HepG2 (cell line): ENCODE measurements around the gene BTAF1. TPM values are rescaled to one million over a fixed set of nuclear protein-coding genes. Genes with fewer than 3 reads are reported as not detected.

Experiments
- ATAC-seq: fragments of 200-7000 bp; cut with Tn5 transposase; 3 replicates; pipeline ENCODE4 v1.9.1; 2020; ENCODE audit warnings: mild to moderate bottlenecking, moderate library complexity
- BruUV-seq: library from RNA; stranded (reverse); fragments of 400-500 nt; replicated peaks from 2 replicates; lab custom pipeline; 2021; lab: Mats Ljungman, UMichigan
- CTCF ChIA-PET: fragments of 300-600 bp; formaldehyde crosslinking; extraction: SDS; loops from one replicate; lab custom pipeline; 2021; ENCODE audit warnings: low total read pairs, inconsistent platforms, low intra/inter-chr PET ratio; lab: Yijun Ruan, JAX
- POLR2A ChIA-PET: fragments of 350-600 bp; sonication (Branson Sonifier 250); formaldehyde crosslinking; loops from one replicate; lab custom pipeline; 2020; ENCODE audit warnings: antibody characterized with exemption, inconsistent platforms; lab: Yijun Ruan, JAX
- DNase-seq: peaks from one replicate; pipeline ENCODE4 v3.0.0-alpha.2; 2015; ENCODE audit warnings: low spot score
- FAIRE-seq: peaks from 3 replicates; lab custom pipeline; 2011; peaks lifted over from hg19 to GRCh38; lab: Jason Lieb, UNC
- H2AFZ ChIP-seq: one replicate; pipeline ENCODE4 v1.6.1; 2011; ENCODE audit warnings: low read length, inconsistent platforms
- H3K27ac ChIP-seq: fragments of 300-600 bp; 3 replicates; pipeline ENCODE4 v1.8.0; 2011; ENCODE audit warnings: mixed run types, mild to moderate bottlenecking, mixed read lengths, low read length, inconsistent platforms; ENCODE audit not compliant: insufficient read depth; ENCODE audit errors: extremely low read length
- H3K27me3 ChIP-seq, 2 experiments: fragments of 200-600 bp in 1 of 2; 2 replicates in 1 of 2; 3 replicates in 1 of 2; pipeline versions ENCODE4 v1.6.0 to v1.8.0; 2011; ENCODE audit warnings: low read length in 2 of 2, mild to moderate bottlenecking in 2 of 2, moderate library complexity in 2 of 2, inconsistent platforms in 1 of 2; ENCODE audit not compliant: insufficient read depth in 2 of 2, control insufficient read depth in 1 of 2
- H3K36me3 ChIP-seq, 2 experiments: fragments of 200-600 bp in 1 of 2; replicated peaks in 1 of 2; 2 replicates in 1 of 2; 3 replicates in 1 of 2; pipeline versions ENCODE4 v1.5.1 to v1.8.0; 2011; ENCODE audit warnings: low read length in 2 of 2, inconsistent platforms in 1 of 2; ENCODE audit not compliant: insufficient read depth in 2 of 2, control insufficient read depth in 1 of 2
- H3K4me1 ChIP-seq: 2 replicates; pipeline ENCODE4 v1.5.1; 2012; ENCODE audit warnings: low read length, inconsistent platforms; ENCODE audit not compliant: insufficient read depth
- H3K4me2 ChIP-seq: 2 replicates; pipeline ENCODE4 v1.6.0; 2011; ENCODE audit warnings: low read depth, low read length, inconsistent platforms
- H3K4me3 ChIP-seq, 3 experiments: fragments of 200-600 bp in 1 of 3; sonication (generic), shearing (Covaris generic) in 1 of 3; replicated peaks in 1 of 3; 2 replicates each; pipeline ENCODE4 v1.5.1; 2011 to 2016; ENCODE audit warnings: low read length in 3 of 3, inconsistent platforms in 2 of 3, low read depth in 2 of 3, mild to moderate bottlenecking in 2 of 3, control low read depth in 1 of 3, mixed read lengths in 1 of 3; ENCODE audit not compliant: insufficient read depth in 1 of 3
- H3K79me2 ChIP-seq: one replicate; pipeline ENCODE4 v1.6.1; 2011; ENCODE audit warnings: low read length, inconsistent platforms; ENCODE audit not compliant: insufficient read depth
- H3K9ac ChIP-seq: 2 replicates; pipeline ENCODE4 v1.6.0; 2011; ENCODE audit warnings: mild to moderate bottlenecking, low read depth, low read length, inconsistent platforms; ENCODE audit not compliant: insufficient read depth
- H3K9me3 ChIP-seq: 2 replicates; pipeline ENCODE4 v1.5.1; 2012; ENCODE audit warnings: mild to moderate bottlenecking, low read length
- H4K20me1 ChIP-seq: 2 replicates; pipeline ENCODE4 v1.6.0; 2011; ENCODE audit warnings: inconsistent platforms, mild to moderate bottlenecking, low read length, moderate library complexity; ENCODE audit not compliant: insufficient read depth
- AGO2 ChIP-seq: fragments of 200-400 bp; formaldehyde crosslinking; optimal IDR thresholded peaks from 2 replicates; pipeline ENCODE3; 2017; ENCODE audit warnings: mild to moderate bottlenecking, low read depth, low read length, moderate library complexity
- KLF12 ChIP-seq: sonication (generic); formaldehyde crosslinking; IDR thresholded peaks from 2 replicates; pipeline ENCODE4 v1.4.0; 2020; ENCODE audit warnings: missing genetic modification reagents, borderline replicate concordance
- NR1H2 ChIP-seq: sonication (generic); formaldehyde crosslinking; IDR thresholded peaks from 2 replicates; pipeline ENCODE4 v1.8.1; 2022; ENCODE audit warnings: low read depth, missing genetic modification reagents, borderline replicate concordance
- PAF1 ChIP-seq: IDR thresholded peaks from 2 replicates; pipeline ENCODE4 v1.6.1; 2016; ENCODE audit warnings: missing genetic modification reagents, missing compliant biosample characterization
- PLRG1 ChIP-seq: fragments of 450-650 bp; conservative IDR thresholded peaks from 2 replicates; pipeline ENCODE4 v1.6.1; 2016
- PRMT3 ChIP-seq: sonication (generic); formaldehyde crosslinking; IDR thresholded peaks from 2 replicates; pipeline ENCODE4 v1.8.1; 2022; ENCODE audit warnings: low read depth, mild to moderate bottlenecking, moderate library complexity, missing genetic modification reagents, borderline replicate concordance
- TCF12 ChIP-seq, 2 experiments: fragments of 450-650 bp in 1 of 2; sonication (generic) in 1 of 2; formaldehyde crosslinking in 1 of 2; IDR thresholded peaks; 2 replicates each; pipeline versions ENCODE4 v1.6.1 to v1.8.0; 2017 to 2022; ENCODE audit warnings: antibody characterized with exemption in 1 of 2, mild to moderate bottlenecking in 1 of 2, missing genetic modification reagents in 1 of 2, moderate library complexity in 1 of 2
- ZIK1 ChIP-seq: sonication (generic); formaldehyde crosslinking; IDR thresholded peaks from 2 replicates; pipeline ENCODE4 v1.5.0; 2020; ENCODE audit warnings: mild to moderate bottlenecking, low read depth, missing genetic modification reagents, borderline replicate concordance
- ZNF256 ChIP-seq: sonication (generic); formaldehyde crosslinking; conservative IDR thresholded peaks from 2 replicates; pipeline ENCODE4 v1.4.0; 2020; ENCODE audit warnings: missing genetic modification reagents
- ZNF3 ChIP-seq: IDR thresholded peaks from 2 replicates; pipeline ENCODE4 v1.7.0; 2017; ENCODE audit warnings: inconsistent platforms
- ZNF572 ChIP-seq: sonication (generic); formaldehyde crosslinking; IDR thresholded peaks from 2 replicates; pipeline ENCODE4 v1.5.1; 2020; ENCODE audit warnings: mild to moderate bottlenecking, missing genetic modification reagents
- ZNF782 ChIP-seq: sonication (generic); formaldehyde crosslinking; IDR thresholded peaks from 2 replicates; pipeline ENCODE4 v1.4.0; 2020; ENCODE audit warnings: missing genetic modification reagents, mild to moderate bottlenecking, borderline replicate concordance
- WGBS: methylation state at CpG from one replicate; pipeline ENCODE4 v1.1.6; 2017; ENCODE audit warnings: low lambda C conversion rate; 5-methylcytosine and 5-hydroxymethylcytosine counted together
- in situ Hi-C: cut with HindIII; loops from 2 replicates; pipeline ENCODE4 v1.10.0; 2017; ENCODE audit warnings: low pct_unique_long_range_greater_than_20kb; ENCODE audit not compliant: extremely low pct_ligation_motif_present
- intact Hi-C: fragments of 100-400 bp; cut with micrococcal nuclease; formaldehyde crosslinking; loops from one replicate; pipeline ENCODE4 v1.10.0; 2022; ENCODE audit not compliant: unreplicated experiment
- polyA plus RNA-seq, 8 experiments: library from polyadenylated mRNA; depleted of rRNA in 3 of 8; stranded (reverse) in 7 of 8; unstranded in 1 of 8; fragments of >200 nt; fragmentation: Illumina TruSeq in 4 of 8; extraction: Trizol in 4 of 8; gene quantifications; 2 replicates each; pipeline versions ENCODE4 v1.2.1 to v1.2.3, GENCODE V29; 2011 to 2016; ENCODE audit warnings: low read depth in 4 of 8, missing spikeins in 1 of 8, mixed read lengths in 1 of 8; ENCODE audit not compliant: insufficient read depth in 1 of 8
- total RNA-seq, 5 experiments: library from RNA; depleted of rRNA; stranded (reverse); fragments of >200 nt; fragmentation: Illumina TruSeq; extraction: Trizol; gene quantifications; 2 replicates each; pipeline ENCODE4 v1.2.3, GENCODE V29; 2016; ENCODE audit warnings: low read depth in 1 of 5
- TF ChIP-seq, protein P1 (sequence below): sonication (generic); formaldehyde crosslinking; conservative IDR thresholded peaks from 2 replicates; pipeline ENCODE4 v1.4.0; 2020; ENCODE audit warnings: missing genetic modification reagents

Gene BTAF1
- total and polyA plus RNA-seq, 2 of the 13 experiments (the other 11 are each of a cell fraction or from before 2014, with no cell fraction given) = 38.6 to 54.1 TPM

DNA sequence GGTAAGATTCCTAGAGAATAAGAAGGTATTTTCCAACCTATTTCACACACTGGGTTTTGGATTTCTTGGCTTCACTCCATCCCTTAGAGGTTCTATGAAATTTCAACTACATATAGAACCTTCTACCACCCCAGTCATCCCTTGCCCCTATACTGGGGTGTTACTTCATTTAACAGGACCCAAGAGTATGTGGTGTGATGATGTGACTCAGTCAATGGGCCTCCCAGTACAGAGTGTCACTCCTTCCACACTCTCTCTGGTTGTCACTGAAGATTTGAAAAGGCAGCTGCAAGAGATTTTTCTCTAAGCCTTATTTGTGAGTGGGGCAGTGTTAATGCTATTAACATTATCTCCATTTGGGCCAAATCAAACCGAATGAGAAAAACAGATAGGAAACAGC is 47.8 kb upstream of the BTAF1 start:
- no TSS peak for BruUV-seq
- no peak overlapping the region for H3K4me2 ChIP-seq
- no peaks in the 10 kb centered on the region for H3K27me3 ChIP-seq
- no peaks in the 10 kb centered on the region for H3K9me3 ChIP-seq
- H3K4me3 ChIP-seq = no peak overlapping the region
- H2AFZ ChIP-seq = no peak overlapping the region
- intact Hi-C loops = no loop called here
- no peak for TF ChIP-seq PRMT3 (CRISPR knock-in tag)
- no peak for TF ChIP-seq ZNF782 (CRISPR knock-in tag)
- no peak for TF ChIP-seq TCF12 (IDR thresholded peaks at IDR 0.05)
- TF ChIP-seq TCF12 (CRISPR knock-in tag; IDR thresholded peaks at IDR 0.05) = no peak
- no peak for TF ChIP-seq PAF1 (CRISPR knock-in tag)
- no peak for TF ChIP-seq AGO2
- TF ChIP-seq, protein P1, sequence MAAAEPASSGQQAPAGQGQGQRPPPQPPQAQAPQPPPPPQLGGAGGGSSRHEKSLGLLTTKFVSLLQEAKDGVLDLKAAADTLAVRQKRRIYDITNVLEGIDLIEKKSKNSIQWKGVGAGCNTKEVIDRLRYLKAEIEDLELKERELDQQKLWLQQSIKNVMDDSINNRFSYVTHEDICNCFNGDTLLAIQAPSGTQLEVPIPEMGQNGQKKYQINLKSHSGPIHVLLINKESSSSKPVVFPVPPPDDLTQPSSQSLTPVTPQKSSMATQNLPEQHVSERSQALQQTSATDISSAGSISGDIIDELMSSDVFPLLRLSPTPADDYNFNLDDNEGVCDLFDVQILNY (CRISPR knock-in tag) = no peak
- TF ChIP-seq PLRG1 = no peak
- no peak for TF ChIP-seq ZNF3 (CRISPR knock-in tag)
- TF ChIP-seq ZNF572 = no peak
- no peak for TF ChIP-seq KLF12
- TF ChIP-seq ZIK1 (CRISPR knock-in tag) = no peak
- no peak for TF ChIP-seq NR1H2
- TF ChIP-seq ZNF256 (CRISPR knock-in tag) = no peak
- DNase-seq (no peak), FAIRE-seq (no peak), ATAC-seq (no peak)
- H3K4me1 ChIP-seq = peaks cover 22% of the 10 kb centered on the region
- H3K27ac ChIP-seq = no peak overlapping the region
- H3K36me3 ChIP-seq = no peaks in the 10 kb centered on the region
- H3K9ac ChIP-seq = no peak overlapping the region
- in situ Hi-C loops = no loop called here
- ChIA-PET CTCF (no interaction called here), POLR2A (no interaction called here)
- H4K20me1 ChIP-seq = no peaks in the 10 kb centered on the region
- H3K79me2 ChIP-seq = no peaks in the 10 kb centered on the region
- 42% methylated on average over 1 of the region's 1 CpG for WGBS
